Measurements from ENCODE around the gene PSG5.
"Not testable (repeated sequence)": the region's sequence is repeated elsewhere in the genome, so short reads cannot be mapped to it uniquely, and the experiment has no call there.

The PSG5 gene

GRCh38 chr19:43181869-43182771 is 4.2 kb downstream of the PSG5 start:
- DNase-seq, result not testable (repeated sequence)

- DNase-seq, result not testable (repeated sequence)
These were observed 6.7 kb downstream of the PSG5 start for GRCh38 chr19:43179569-43180147.

GRCh38 chr19:43178577-43178976 is 7.8 kb downstream of the PSG5 start:
- DNase-seq, result not testable (repeated sequence)

- DNase-seq, result not testable (repeated sequence)
These were observed 20.4 kb downstream of the PSG5 start for GRCh38 chr19:43165906-43166305.

GRCh38 chr19:43163135-43163534 is 23.2 kb downstream of the PSG5 start:
- DNase-seq, result not testable (repeated sequence)

GRCh38 chr19:43162261-43162660 is 24.1 kb downstream of the PSG5 start:
- not testable (repeated sequence) for DNase-seq

- no peak for DNase-seq
These were observed 34.1 kb downstream of the PSG5 start for GRCh38 chr19:43152214-43152613.

GRCh38 chr19:43149788-43150187 is 36.5 kb downstream of the PSG5 start:
- DNase-seq, result not testable (repeated sequence)

GRCh38 chr19:43148233-43148632 is 38.1 kb downstream of the PSG5 start:
- no peak for DNase-seq

GRCh38 chr19:43141763-43142162 is 44.6 kb downstream of the PSG5 start:
- not testable (repeated sequence) for DNase-seq

- no peak for DNase-seq
These were observed 53.6 kb downstream of the PSG5 start for GRCh38 chr19:43132696-43133095.

- not testable (repeated sequence) for DNase-seq
These were observed 55.0 kb downstream of the PSG5 start for GRCh38 chr19:43131281-43131842.

GRCh38 chr19:43129197-43129596 is 57.1 kb downstream of the PSG5 start:
- not testable (repeated sequence) for DNase-seq

GRCh38 chr19:43127336-43127735 is 59.0 kb downstream of the PSG5 start:
- DNase-seq, result not testable (repeated sequence)

GRCh38 chr19:43126720-43127119 is 59.6 kb downstream of the PSG5 start:
- no peak for DNase-seq

- DNase-seq, result no peak
These were observed 62.0 kb downstream of the PSG5 start for GRCh38 chr19:43124360-43124759.

GRCh38 chr19:43120433-43121026 is 65.8 kb downstream of the PSG5 start:
- not testable (repeated sequence) for DNase-seq

GRCh38 chr19:43119526-43119925 is 66.8 kb downstream of the PSG5 start:
- not testable (repeated sequence) for DNase-seq
